ENCODE results near the gene FCHSD2. TPM values are rescaled to one million over a fixed set of nuclear protein-coding genes. Genes with fewer than 3 reads are reported as not detected.

Gene FCHSD2
- total RNA-seq, 2 donors from 2014 or later = 21.7 to 22.3 TPM

GRCh38 chr11:73017024-73017751 is 124.9 kb downstream of the FCHSD2 start:
- H3K4me3 Mint-ChIP-seq = no peak overlapping the region
- H3K27me3 Mint-ChIP-seq = no peaks in the 10 kb centered on the region
- peaks cover under 1% of the 10 kb centered on the region for H3K36me3 Mint-ChIP-seq (ENCODE audit: low read depth)
- no peak overlapping the region for H3K27ac Mint-ChIP-seq
- H3K9me3 Mint-ChIP-seq = no peaks in the 10 kb centered on the region
- H3K4me1 Mint-ChIP-seq = no peaks in the 10 kb centered on the region
- ATAC-seq (replicated peaks) = no peak

- Mint-ChIP-seq H3K36me3 (ENCODE audit: low read depth) (peaks cover 25% of the 10 kb centered on the region), H3K27me3 (no peaks in the 10 kb centered on the region), H3K9me3 (peaks cover 18% of the 10 kb centered on the region), H3K27ac (no peak overlapping the region), H3K4me3 (no peak overlapping the region), H3K4me1 (no peaks in the 10 kb centered on the region)
- no peak for ATAC-seq (replicated peaks)
These were observed 129.1 kb downstream of the FCHSD2 start for GRCh38 chr11:73013021-73013420.

- H3K4me1 Mint-ChIP-seq = no peaks in the 10 kb centered on the region
- peaks cover 18% of the 10 kb centered on the region for H3K9me3 Mint-ChIP-seq
- no peak overlapping the region for H3K27ac Mint-ChIP-seq
- no peak overlapping the region for H3K4me3 Mint-ChIP-seq
- no peaks in the 10 kb centered on the region for H3K27me3 Mint-ChIP-seq
- ATAC-seq (replicated peaks) = no peak
- H3K36me3 Mint-ChIP-seq (ENCODE audit: low read depth) = peaks cover 25% of the 10 kb centered on the region
These were observed 129.8 kb downstream of the FCHSD2 start for GRCh38 chr11:73012121-73012863.

DNA sequence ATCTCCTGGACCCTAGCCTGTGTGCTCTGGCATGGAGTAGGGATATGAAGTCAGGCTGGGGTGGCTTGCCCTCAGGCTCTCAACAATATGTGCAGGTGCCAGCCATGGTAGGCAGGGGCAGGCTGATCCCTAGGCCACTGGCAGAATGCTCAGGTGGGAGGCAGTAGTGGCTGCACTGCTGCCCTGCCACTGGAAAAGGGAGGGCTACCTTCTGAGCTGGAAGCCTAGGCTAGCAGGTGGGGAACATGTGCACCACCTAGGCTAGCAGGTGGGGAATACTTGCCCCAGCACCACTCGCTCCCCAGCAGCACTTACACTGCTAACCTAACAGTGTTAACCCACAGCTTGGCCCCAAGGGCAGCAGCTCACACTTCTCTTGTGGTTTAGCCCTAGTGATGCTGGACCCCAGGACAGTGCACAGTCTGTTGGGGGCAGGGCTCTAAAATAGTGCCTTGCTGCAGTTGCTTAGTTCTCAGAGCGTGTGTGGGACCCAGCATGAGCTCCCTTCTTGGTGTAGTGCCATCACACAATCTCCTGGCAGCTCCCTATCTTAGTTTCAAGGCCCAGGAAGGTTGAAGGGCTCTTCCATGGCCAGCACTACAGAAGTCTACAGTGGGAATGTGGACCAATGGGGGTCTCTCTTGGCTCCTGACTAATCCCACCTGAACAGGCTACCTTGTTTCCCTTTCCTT is 130.8 kb downstream of the FCHSD2 start:
- Mint-ChIP-seq H3K9me3 (peaks cover 18% of the 10 kb centered on the region), H3K4me3 (no peak overlapping the region), H3K4me1 (peaks cover 5% of the 10 kb centered on the region), H3K27ac (no peak overlapping the region), H3K36me3 (ENCODE audit: low read depth) (peaks cover 25% of the 10 kb centered on the region), H3K27me3 (no peaks in the 10 kb centered on the region)
- ATAC-seq (replicated peaks) = no peak

DNA sequence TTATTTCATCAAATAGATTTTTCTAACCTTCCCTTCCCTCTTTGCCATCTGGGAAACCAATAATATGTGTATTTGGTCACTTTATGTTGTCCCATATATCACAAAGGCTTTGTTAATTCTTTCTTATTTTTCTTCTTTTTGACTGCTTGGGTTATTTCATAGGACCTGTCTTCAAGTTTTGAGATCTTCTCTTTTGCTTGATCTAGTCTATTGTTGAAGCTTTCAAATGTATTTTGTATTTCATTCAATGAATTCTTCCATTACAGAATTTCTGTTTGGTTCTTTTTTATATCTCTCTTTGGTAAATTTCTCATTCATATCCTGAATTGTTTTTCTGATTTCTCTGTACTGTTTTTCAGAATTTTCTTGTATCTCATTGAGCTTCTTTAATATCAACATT is 132.1 kb downstream of the FCHSD2 start:
- Mint-ChIP-seq H3K4me1 (peaks cover 7% of the 10 kb centered on the region), H3K9me3 (peaks cover 18% of the 10 kb centered on the region), H3K36me3 (ENCODE audit: low read depth) (peaks cover 25% of the 10 kb centered on the region), H3K27ac (no peak overlapping the region), H3K27me3 (no peaks in the 10 kb centered on the region), H3K4me3 (no peak overlapping the region)
- no peak for ATAC-seq (replicated peaks)

DNA sequence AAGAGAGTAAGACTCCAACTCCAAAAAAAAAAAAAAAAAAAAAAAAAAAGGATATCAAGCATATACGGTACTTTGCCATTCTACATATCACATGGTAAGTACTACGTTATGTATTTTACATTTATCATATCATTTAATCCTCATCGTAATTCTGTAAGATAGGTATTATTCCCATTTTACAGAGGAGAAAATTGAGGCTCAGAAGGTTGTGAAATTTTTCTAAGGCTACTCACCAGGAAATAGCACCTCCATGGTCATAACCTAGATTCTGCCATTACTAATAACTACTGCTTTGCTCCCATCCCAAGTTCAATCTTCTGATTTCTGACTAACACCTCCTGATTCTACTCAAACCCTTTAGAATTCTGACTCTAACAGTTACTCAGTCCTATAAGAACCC is 138.0 kb downstream of the FCHSD2 start:
- H3K4me1 Mint-ChIP-seq = peaks cover 11% of the 10 kb centered on the region
- no peak overlapping the region for H3K27ac Mint-ChIP-seq
- H3K36me3 Mint-ChIP-seq (ENCODE audit: low read depth) = peaks cover 7% of the 10 kb centered on the region
- no peak overlapping the region for H3K4me3 Mint-ChIP-seq
- H3K9me3 Mint-ChIP-seq = no peaks in the 10 kb centered on the region
- no peaks in the 10 kb centered on the region for H3K27me3 Mint-ChIP-seq
- ATAC-seq (replicated peaks) = no peak

- Mint-ChIP-seq H3K27ac (no peak overlapping the region), H3K4me1 (peaks cover 11% of the 10 kb centered on the region), H3K36me3 (ENCODE audit: low read depth) (peaks cover 7% of the 10 kb centered on the region), H3K27me3 (no peaks in the 10 kb centered on the region), H3K9me3 (no peaks in the 10 kb centered on the region), H3K4me3 (no peak overlapping the region)
- no peak for ATAC-seq (replicated peaks)
These were observed 139.0 kb downstream of the FCHSD2 start for GRCh38 chr11:73003088-73003487.

- no peak for ATAC-seq (replicated peaks)
- peaks cover 11% of the 10 kb centered on the region for H3K4me1 Mint-ChIP-seq
- no peaks in the 10 kb centered on the region for H3K9me3 Mint-ChIP-seq
- H3K36me3 Mint-ChIP-seq (ENCODE audit: low read depth) = peaks cover 7% of the 10 kb centered on the region
- H3K4me3 Mint-ChIP-seq = no peak overlapping the region
- no peak overlapping the region for H3K27ac Mint-ChIP-seq
- H3K27me3 Mint-ChIP-seq = no peaks in the 10 kb centered on the region
These were observed 139.9 kb downstream of the FCHSD2 start for GRCh38 chr11:73002214-73002613.

- ATAC-seq (replicated peaks) = no peak
- no peak overlapping the region for H3K27ac Mint-ChIP-seq
- no peaks in the 10 kb centered on the region for H3K27me3 Mint-ChIP-seq
- H3K4me1 Mint-ChIP-seq = peaks cover 10% of the 10 kb centered on the region
- H3K36me3 Mint-ChIP-seq (ENCODE audit: low read depth) = peaks cover 7% of the 10 kb centered on the region
- H3K9me3 Mint-ChIP-seq = no peaks in the 10 kb centered on the region
- H3K4me3 Mint-ChIP-seq = no peak overlapping the region
These were observed 140.5 kb downstream of the FCHSD2 start for GRCh38 chr11:73001615-73002014.

- no peaks in the 10 kb centered on the region for H3K4me1 Mint-ChIP-seq
These were observed 143.4 kb downstream of the FCHSD2 start for GRCh38 chr11:72998676-72999075.

DNA sequence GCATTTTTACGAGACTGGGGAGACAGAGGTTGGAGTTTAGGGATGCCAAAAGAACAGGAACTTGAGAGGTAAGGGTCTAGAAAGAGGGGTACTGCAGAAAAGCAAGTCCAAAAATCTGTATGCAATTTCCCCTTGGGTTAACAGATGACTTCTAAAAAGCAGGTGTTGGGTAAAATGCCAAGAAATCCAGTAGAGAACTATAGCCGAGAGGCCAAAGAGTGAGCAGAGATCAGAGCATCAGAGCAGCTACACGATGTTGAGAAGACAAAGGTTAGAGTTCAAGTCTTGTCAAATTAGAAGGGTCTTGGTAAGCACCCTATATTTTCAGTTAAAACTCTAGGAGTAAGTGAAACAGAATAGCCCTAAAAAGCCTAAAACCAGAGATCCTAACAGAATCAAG is 145.2 kb downstream of the FCHSD2 start:
- Mint-ChIP-seq H3K36me3 (ENCODE audit: low read depth) (peaks cover 12% of the 10 kb centered on the region), H3K27ac (no peak overlapping the region), H3K4me3 (no peak overlapping the region), H3K9me3 (no peaks in the 10 kb centered on the region), H3K4me1 (no peaks in the 10 kb centered on the region), H3K27me3 (no peaks in the 10 kb centered on the region)
- ATAC-seq (replicated peaks) = no peak

More at GRCh38 chr11:72998676-72999075, 143.4 kb downstream of the FCHSD2 start:
- peaks cover 12% of the 10 kb centered on the region for H3K36me3 Mint-ChIP-seq (ENCODE audit: low read depth)
- no peaks in the 10 kb centered on the region for H3K27me3 Mint-ChIP-seq
- ATAC-seq (replicated peaks) = no peak
- no peak overlapping the region for H3K27ac Mint-ChIP-seq
- no peak overlapping the region for H3K4me3 Mint-ChIP-seq
- H3K9me3 Mint-ChIP-seq = no peaks in the 10 kb centered on the region

DNA sequence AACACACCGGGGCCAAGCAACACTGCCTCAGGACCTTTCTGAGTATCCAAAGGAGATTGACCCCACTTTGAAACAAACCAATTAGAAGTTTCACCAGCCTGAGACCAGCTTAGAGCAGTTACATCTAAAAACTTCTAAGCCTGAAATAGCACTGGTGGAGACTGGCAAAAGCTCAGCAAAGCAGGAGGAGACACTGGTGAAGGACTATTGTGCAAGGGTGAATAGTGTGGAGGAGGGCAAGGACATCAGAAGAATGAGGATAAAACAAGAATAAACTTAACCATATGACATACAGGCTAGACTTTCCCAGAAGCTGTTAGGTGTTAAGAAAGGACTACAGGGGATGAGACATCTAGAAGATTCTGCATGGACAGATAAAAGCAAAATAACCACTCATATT is 152.4 kb downstream of the FCHSD2 start:
- H3K27ac Mint-ChIP-seq = no peak overlapping the region
- H3K4me3 Mint-ChIP-seq = no peak overlapping the region
- no peaks in the 10 kb centered on the region for H3K27me3 Mint-ChIP-seq
- H3K36me3 Mint-ChIP-seq (ENCODE audit: low read depth) = peaks cover 35% of the 10 kb centered on the region
- no peaks in the 10 kb centered on the region for H3K9me3 Mint-ChIP-seq
- ATAC-seq (replicated peaks) = no peak
- H3K4me1 Mint-ChIP-seq = peaks cover 7% of the 10 kb centered on the region

DNA sequence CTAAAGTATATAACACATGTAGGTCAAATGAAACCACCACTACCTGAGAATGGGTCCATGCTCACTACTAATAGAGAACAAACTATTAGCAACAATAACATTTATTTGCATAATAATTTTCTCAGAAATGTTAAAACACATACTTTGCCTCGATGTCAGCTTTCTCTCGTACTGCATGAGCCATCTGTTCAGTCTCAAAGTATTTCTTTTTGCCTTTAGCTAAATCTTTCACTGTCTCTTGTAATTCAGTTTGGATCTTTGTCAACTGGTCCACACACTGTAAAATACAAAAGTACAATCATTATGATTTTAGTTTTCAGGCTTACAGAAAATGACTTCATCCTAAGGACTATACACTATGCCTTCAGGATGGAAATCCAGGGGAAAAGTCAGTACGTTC is 153.3 kb downstream of the FCHSD2 start:
- peaks cover 7% of the 10 kb centered on the region for H3K4me1 Mint-ChIP-seq
- no peak overlapping the region for H3K27ac Mint-ChIP-seq
- ATAC-seq (replicated peaks) = no peak
- no peak overlapping the region for H3K4me3 Mint-ChIP-seq
- no peaks in the 10 kb centered on the region for H3K9me3 Mint-ChIP-seq
- no peaks in the 10 kb centered on the region for H3K27me3 Mint-ChIP-seq
- peaks cover 43% of the 10 kb centered on the region for H3K36me3 Mint-ChIP-seq (ENCODE audit: low read depth)

GRCh38 chr11:72985645-72986044 is 156.5 kb downstream of the FCHSD2 start:
- H3K9me3 Mint-ChIP-seq = no peaks in the 10 kb centered on the region

More at GRCh38 chr11:72985645-72986044, 156.5 kb downstream of the FCHSD2 start:
- Mint-ChIP-seq H3K36me3 (ENCODE audit: low read depth) (peaks cover 46% of the 10 kb centered on the region), H3K27me3 (no peaks in the 10 kb centered on the region), H3K27ac (no peak overlapping the region), H3K4me1 (peaks cover 4% of the 10 kb centered on the region), H3K4me3 (no peak overlapping the region)
- no peak for ATAC-seq (replicated peaks)
